RWPE2 (cell line): Measurements from ENCODE around the gene RNF2.
"Not testable (repeated sequence)": the region's sequence is repeated elsewhere in the genome, so short reads cannot be mapped to it uniquely, and the experiment has no call there.

ENCODE experiments used
- ATAC-seq: fragments of 200-7000 bp; cut with Tn5 transposase; 3 replicates; pipeline ENCODE4 v1.9.1; 2021; ENCODE audit warnings: low read depth
- DNase-seq: peaks from one replicate; pipeline ENCODE4 v3.0.0-alpha.2; 2020; ENCODE audit warnings: low spot score
- H3K27ac ChIP-seq: fragments of 450-650 bp; 2 replicates; pipeline ENCODE4 v1.5.1; 2017; ENCODE audit warnings: mild to moderate bottlenecking; ENCODE audit not compliant: poor library complexity, severe bottlenecking
- H3K27me3 ChIP-seq: fragments of 250-450 bp; sonication (Bioruptor Pico); 2 replicates; pipeline ENCODE4 v1.5.1; 2021; ENCODE audit warnings: mild to moderate bottlenecking, moderate library complexity; ENCODE audit not compliant: insufficient read depth, poor library complexity, severe bottlenecking
- H3K36me3 ChIP-seq: fragments of 250-450 bp; sonication (Bioruptor Pico); 2 replicates; pipeline ENCODE4 v1.5.1; 2020; ENCODE audit warnings: low read depth, mild to moderate bottlenecking, moderate library complexity
- H3K4me1 ChIP-seq: fragments of 250-450 bp; sonication (Bioruptor Pico); 2 replicates; pipeline ENCODE4 v1.5.1; 2021; ENCODE audit warnings: mild to moderate bottlenecking, moderate library complexity; ENCODE audit not compliant: insufficient read depth, poor library complexity, severe bottlenecking
- H3K4me3 ChIP-seq: fragments of 250-450 bp; sonication (Bioruptor Pico); 2 replicates; pipeline ENCODE4 v1.5.1; 2021; ENCODE audit warnings: mild to moderate bottlenecking, moderate library complexity; ENCODE audit not compliant: severe bottlenecking
- H3K9me3 ChIP-seq: fragments of 250-450 bp; sonication (Bioruptor Pico); 2 replicates; pipeline ENCODE4 v1.5.1; 2021; ENCODE audit warnings: mild to moderate bottlenecking, moderate library complexity; ENCODE audit not compliant: severe bottlenecking
- CTCF ChIP-seq: fragments of 450-650 bp; IDR thresholded peaks from one replicate; pipeline ENCODE4 v1.5.1; 2017; ENCODE audit warnings: mild to moderate bottlenecking, moderate library complexity; ENCODE audit not compliant: poor library complexity, severe bottlenecking

RNF2 gene

GRCh38 chr1:185044981-185045813, at the start of gene RNF2:
TSS of gene RNF2 (plus strand) at chr1:185045558. CDS start at chr1:185087554, 41,996 bp downstream.
- peaks cover 9% of the 10 kb centered on the region for H3K4me1 ChIP-seq
- H3K27me3 ChIP-seq = no peaks in the 10 kb centered on the region
- DNase-seq (peak; percentile 55), ATAC-seq (peak; percentile 83)
- no peaks in the 10 kb centered on the region for H3K9me3 ChIP-seq
- H3K27ac ChIP-seq = peak within 1 kb of the TSS; percentile 35
- H3K36me3 ChIP-seq = no peaks in the 10 kb centered on the region
- peak; percentile 31 for TF ChIP-seq CTCF
- peak within 1 kb of the TSS; percentile 70 for H3K4me3 ChIP-seq

- not testable (repeated sequence) for H3K36me3 ChIP-seq, DNase-seq, H3K9me3 ChIP-seq, H3K27ac ChIP-seq, H3K27me3 ChIP-seq, H3K4me1 ChIP-seq, H3K4me3 ChIP-seq, ATAC-seq
Measured at GRCh38 chr1:184999974-185000373, 45.4 kb upstream of the RNF2 start.

- not testable (repeated sequence) for H3K4me1 ChIP-seq, H3K36me3 ChIP-seq, H3K4me3 ChIP-seq
Measured at GRCh38 chr1:185001312-185001880, 44.0 kb upstream of the RNF2 start.

GRCh38 chr1:185008838-185009237, 36.5 kb upstream of the RNF2 start:
- Histone ChIP-seq H3K27me3 (no peaks in the 10 kb centered on the region), H3K27ac (no peak overlapping the region), H3K4me3 (no peak overlapping the region), H3K9me3 (no peaks in the 10 kb centered on the region), H3K36me3 (no peaks in the 10 kb centered on the region), H3K4me1 (no peaks in the 10 kb centered on the region)
- TF ChIP-seq CTCF = no peak
- ATAC-seq (no peak), DNase-seq (no peak)

More at GRCh38 chr1:185001312-185001880, 44.0 kb upstream of the RNF2 start:
- H3K27ac ChIP-seq, DNase-seq, H3K9me3 ChIP-seq, ATAC-seq, H3K27me3 ChIP-seq: not testable (repeated sequence)

GRCh38 chr1:185010361-185010760, 35.0 kb upstream of the RNF2 start:
- no peak for ATAC-seq
- Histone ChIP-seq H3K4me1 (no peaks in the 10 kb centered on the region), H3K27me3 (no peaks in the 10 kb centered on the region), H3K9me3 (no peaks in the 10 kb centered on the region), H3K4me3 (no peak overlapping the region), H3K27ac (no peak overlapping the region), H3K36me3 (no peaks in the 10 kb centered on the region)
- DNase-seq = no peak
- no peak for TF ChIP-seq CTCF

- Histone ChIP-seq H3K36me3 (no peaks in the 10 kb centered on the region), H3K27me3 (no peaks in the 10 kb centered on the region), H3K4me3 (no peak overlapping the region), H3K9me3 (no peaks in the 10 kb centered on the region), H3K27ac (no peak overlapping the region), H3K4me1 (peaks cover 10% of the 10 kb centered on the region)
- DNase-seq = no peak
- no peak for ATAC-seq
- TF ChIP-seq CTCF = no peak
Measured at GRCh38 chr1:185014941-185015340, 30.4 kb upstream of the RNF2 start.
